Liver (tissue), 9 donors: Measurements from ENCODE around the gene TRIM46. TPM values are rescaled to one million over a fixed set of nuclear protein-coding genes. Genes with fewer than 3 reads are reported as not detected.

ENCODE experiments used
- DNase-seq: peaks from one replicate; pipeline ENCODE4 v3.0.0-alpha.2; 2017; ENCODE audit warnings: low spot score
- H3K27ac ChIP-seq, 2 donors: one replicate each; pipeline ENCODE4 v1.7.0; 2013; ENCODE audit warnings: inconsistent platforms in 2 of 2, low read length in 2 of 2, control low read depth in 1 of 2, low read depth in 1 of 2, mild to moderate bottlenecking in 1 of 2
- H3K27me3 ChIP-seq, 4 donors: one replicate each; pipeline versions ENCODE4 v1.6.1 to v1.7.0; 2013; ENCODE audit warnings: low read length in 3 of 4, inconsistent platforms in 1 of 4, mild to moderate bottlenecking in 1 of 4, moderate library complexity in 1 of 4; ENCODE audit not compliant: control insufficient read depth in 4 of 4, insufficient read depth in 4 of 4
- H3K36me3 ChIP-seq, 4 donors: one replicate each; pipeline versions ENCODE4 v1.6.1 to v1.7.0; 2013; ENCODE audit warnings: low read length in 3 of 4, mild to moderate bottlenecking in 3 of 4, low read depth in 1 of 4, moderate library complexity in 1 of 4; ENCODE audit not compliant: control insufficient read depth in 4 of 4, insufficient read depth in 3 of 4
- H3K4me1 ChIP-seq, 4 donors: one replicate each; pipeline versions ENCODE4 v1.6.1 to v1.7.0; 2013; ENCODE audit warnings: low read length in 3 of 4, mild to moderate bottlenecking in 3 of 4, moderate library complexity in 1 of 4; ENCODE audit not compliant: control insufficient read depth in 4 of 4, insufficient read depth in 4 of 4
- H3K4me3 ChIP-seq, 3 donors: one replicate each; pipeline versions ENCODE4 v1.6.1 to v1.7.0; 2013; ENCODE audit warnings: low read length in 3 of 3, control low read depth in 1 of 3, low read depth in 1 of 3, mild to moderate bottlenecking in 1 of 3
- H3K9ac ChIP-seq, 2 donors: one replicate each; pipeline ENCODE4 v1.7.0; 2013; ENCODE audit warnings: low read length in 2 of 2, mild to moderate bottlenecking in 2 of 2, moderate library complexity in 2 of 2, control low read depth in 1 of 2, low read depth in 1 of 2
- H3K9me3 ChIP-seq, 4 donors: one replicate each; pipeline versions ENCODE4 v1.6.1 to v1.7.0; 2013; ENCODE audit warnings: low read length in 3 of 4; ENCODE audit not compliant: control insufficient read depth in 4 of 4
- ATF3 ChIP-seq: IDR thresholded peaks from 2 replicates; pipeline ENCODE4 v1.6.1; 2016; ENCODE audit warnings: antibody characterized with exemption
- EGR1 ChIP-seq, 2 donors: IDR thresholded peaks; 2 replicates each; pipeline ENCODE4 v1.6.1; 2016 to 2018; ENCODE audit warnings: antibody characterized with exemption in 2 of 2, low read depth in 2 of 2
- FOXA2 ChIP-seq: IDR thresholded peaks from 2 replicates; pipeline ENCODE4 v1.6.1; 2016; ENCODE audit warnings: antibody characterized with exemption
- HNF4A ChIP-seq, 2 donors: conservative IDR thresholded peaks; 2 replicates each; pipeline ENCODE4 v1.6.1; 2016; ENCODE audit warnings: antibody characterized with exemption in 2 of 2, mild to moderate bottlenecking in 2 of 2
- HNF4G ChIP-seq: IDR thresholded peaks from 2 replicates; pipeline ENCODE4 v1.6.1; 2016; ENCODE audit warnings: antibody characterized with exemption
- JUND ChIP-seq, 2 donors: IDR thresholded peaks; 2 replicates each; pipeline ENCODE4 v1.6.1; 2016; ENCODE audit warnings: antibody characterized with exemption in 2 of 2
- MAX ChIP-seq: IDR thresholded peaks from 2 replicates; pipeline ENCODE4 v1.6.1; 2016; ENCODE audit warnings: antibody characterized with exemption
- NR2F2 ChIP-seq: IDR thresholded peaks from 2 replicates; pipeline ENCODE4 v1.6.1; 2016; ENCODE audit warnings: antibody characterized with exemption
- RXRA ChIP-seq, 2 donors: IDR thresholded peaks; 2 replicates each; pipeline ENCODE4 v1.6.1; 2017 to 2018; ENCODE audit warnings: antibody characterized with exemption in 2 of 2, mild to moderate bottlenecking in 1 of 2
- SP1 ChIP-seq: IDR thresholded peaks from 2 replicates; pipeline ENCODE4 v1.6.1; 2018; ENCODE audit warnings: antibody characterized with exemption, mild to moderate bottlenecking
- TAF1 ChIP-seq: conservative IDR thresholded peaks from 2 replicates; pipeline ENCODE4 v1.6.1; 2016; ENCODE audit warnings: antibody characterized with exemption, mild to moderate bottlenecking
- YY1 ChIP-seq: IDR thresholded peaks from 2 replicates; pipeline ENCODE4 v1.6.1; 2016; ENCODE audit warnings: antibody characterized with exemption, mild to moderate bottlenecking
- ZBTB33 ChIP-seq: IDR thresholded peaks from 2 replicates; pipeline ENCODE4 v1.6.1; 2016; ENCODE audit warnings: antibody characterized with exemption
- WGBS: extraction: QIAGEN DNeasy Blood & Tissue Kit; methylation state at CpG from one replicate; pipeline ENCODE4 v1.1.7; 2013; 5-methylcytosine and 5-hydroxymethylcytosine counted together
- polyA plus RNA-seq, 2 donors: library from polyadenylated mRNA; stranded (reverse) in 1 of 2; unstranded in 1 of 2; fragments of 200-250 nt in 1 of 2; fragments of >200 nt in 1 of 2; fragmentation: Nextera tagmentation in 1 of 2; extraction: Ambion mirVana in 1 of 2; gene quantifications; one replicate each; pipeline versions ENCODE4 v1.2.1 to v1.2.3, GENCODE V29; 2013 to 2015
- total RNA-seq, 2 donors: library from RNA; depleted of rRNA; stranded (reverse); fragments of >200 nt; gene quantifications; one replicate each; pipeline ENCODE4 v1.2.3, GENCODE V29; 2014
- TF ChIP-seq, protein P1 (sequence below): fragments of 150-350 bp; IDR thresholded peaks from 2 replicates; pipeline ENCODE4 v1.5.1; 2017; ENCODE audit warnings: improper control_type of control experiment, low read depth, low read length; ENCODE audit not compliant: missing input control
- TF ChIP-seq, protein P2 (sequence below): IDR thresholded peaks from 2 replicates; pipeline ENCODE4 v1.6.1; 2016; ENCODE audit warnings: antibody characterized with exemption, mild to moderate bottlenecking
- donor health status: healthy.
- donor health status: healthy.
- donor health status: healthy.
- donor health status: healthy.
- donor health status: healthy.

The TRIM46 gene
- total and polyA plus RNA-seq, 4 donors = 0.07 to 0.17 (median 0.13) TPM

GRCh38 chr1:155200920-155201319, 27.3 kb downstream of the TRIM46 start:
- Histone ChIP-seq H3K9ac (no peak overlapping the region), H3K4me3 (no peak overlapping the region), H3K27ac (no peak overlapping the region), H3K36me3 (peaks cover 0 to 5% (median 0%) of the 10 kb centered on the region in 4 donors), H3K9me3 (no peaks in the 10 kb centered on the region), H3K4me1 (no peaks in the 10 kb centered on the region), H3K27me3 (no peaks in the 10 kb centered on the region)
- DNase-seq = no peak
- TF ChIP-seq, protein P1, sequence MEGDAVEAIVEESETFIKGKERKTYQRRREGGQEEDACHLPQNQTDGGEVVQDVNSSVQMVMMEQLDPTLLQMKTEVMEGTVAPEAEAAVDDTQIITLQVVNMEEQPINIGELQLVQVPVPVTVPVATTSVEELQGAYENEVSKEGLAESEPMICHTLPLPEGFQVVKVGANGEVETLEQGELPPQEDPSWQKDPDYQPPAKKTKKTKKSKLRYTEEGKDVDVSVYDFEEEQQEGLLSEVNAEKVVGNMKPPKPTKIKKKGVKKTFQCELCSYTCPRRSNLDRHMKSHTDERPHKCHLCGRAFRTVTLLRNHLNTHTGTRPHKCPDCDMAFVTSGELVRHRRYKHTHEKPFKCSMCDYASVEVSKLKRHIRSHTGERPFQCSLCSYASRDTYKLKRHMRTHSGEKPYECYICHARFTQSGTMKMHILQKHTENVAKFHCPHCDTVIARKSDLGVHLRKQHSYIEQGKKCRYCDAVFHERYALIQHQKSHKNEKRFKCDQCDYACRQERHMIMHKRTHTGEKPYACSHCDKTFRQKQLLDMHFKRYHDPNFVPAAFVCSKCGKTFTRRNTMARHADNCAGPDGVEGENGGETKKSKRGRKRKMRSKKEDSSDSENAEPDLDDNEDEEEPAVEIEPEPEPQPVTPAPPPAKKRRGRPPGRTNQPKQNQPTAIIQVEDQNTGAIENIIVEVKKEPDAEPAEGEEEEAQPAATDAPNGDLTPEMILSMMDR = no peak
- TF ChIP-seq JUND (IDR thresholded peaks at IDR 0.05) (no peak), MAX (no peak), SP1 (no peak), EGR1 (IDR thresholded peaks at IDR 0.05; ENCODE audit: low read depth in 2 of 2) (no peak), RXRA (IDR thresholded peaks at IDR 0.05) (no peak), ZBTB33 (no peak), NR2F2 (no peak), HNF4A (conservative IDR thresholded peaks at IDR 0.05) (no peak), FOXA2 (no peak), TAF1 (no peak), YY1 (no peak)
- TF ChIP-seq, protein P2, sequence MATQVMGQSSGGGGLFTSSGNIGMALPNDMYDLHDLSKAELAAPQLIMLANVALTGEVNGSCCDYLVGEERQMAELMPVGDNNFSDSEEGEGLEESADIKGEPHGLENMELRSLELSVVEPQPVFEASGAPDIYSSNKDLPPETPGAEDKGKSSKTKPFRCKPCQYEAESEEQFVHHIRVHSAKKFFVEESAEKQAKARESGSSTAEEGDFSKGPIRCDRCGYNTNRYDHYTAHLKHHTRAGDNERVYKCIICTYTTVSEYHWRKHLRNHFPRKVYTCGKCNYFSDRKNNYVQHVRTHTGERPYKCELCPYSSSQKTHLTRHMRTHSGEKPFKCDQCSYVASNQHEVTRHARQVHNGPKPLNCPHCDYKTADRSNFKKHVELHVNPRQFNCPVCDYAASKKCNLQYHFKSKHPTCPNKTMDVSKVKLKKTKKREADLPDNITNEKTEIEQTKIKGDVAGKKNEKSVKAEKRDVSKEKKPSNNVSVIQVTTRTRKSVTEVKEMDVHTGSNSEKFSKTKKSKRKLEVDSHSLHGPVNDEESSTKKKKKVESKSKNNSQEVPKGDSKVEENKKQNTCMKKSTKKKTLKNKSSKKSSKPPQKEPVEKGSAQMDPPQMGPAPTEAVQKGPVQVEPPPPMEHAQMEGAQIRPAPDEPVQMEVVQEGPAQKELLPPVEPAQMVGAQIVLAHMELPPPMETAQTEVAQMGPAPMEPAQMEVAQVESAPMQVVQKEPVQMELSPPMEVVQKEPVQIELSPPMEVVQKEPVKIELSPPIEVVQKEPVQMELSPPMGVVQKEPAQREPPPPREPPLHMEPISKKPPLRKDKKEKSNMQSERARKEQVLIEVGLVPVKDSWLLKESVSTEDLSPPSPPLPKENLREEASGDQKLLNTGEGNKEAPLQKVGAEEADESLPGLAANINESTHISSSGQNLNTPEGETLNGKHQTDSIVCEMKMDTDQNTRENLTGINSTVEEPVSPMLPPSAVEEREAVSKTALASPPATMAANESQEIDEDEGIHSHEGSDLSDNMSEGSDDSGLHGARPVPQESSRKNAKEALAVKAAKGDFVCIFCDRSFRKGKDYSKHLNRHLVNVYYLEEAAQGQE = no peak
- 93% methylated on average over 5 of the region's 5 CpGs for WGBS

GRCh38 chr1:155202198-155202597, 28.5 kb downstream of the TRIM46 start:
- Histone ChIP-seq H3K27me3 (no peaks in the 10 kb centered on the region), H3K4me3 (no peak overlapping the region), H3K36me3 (no peaks in the 10 kb centered on the region), H3K27ac (no peak overlapping the region), H3K4me1 (peaks cover 0 to 6% (median 3%) of the 10 kb centered on the region in 4 donors), H3K9me3 (no peaks in the 10 kb centered on the region), H3K9ac (no peak overlapping the region)
- 81% methylated on average over 7 of the region's 7 CpGs for WGBS
- no peak for DNase-seq
- no peak for TF ChIP-seq RXRA (IDR thresholded peaks at IDR 0.05)
- no peak for TF ChIP-seq SP1
- TF ChIP-seq HNF4G = no peak
- no peak for TF ChIP-seq ATF3
- no peak for TF ChIP-seq YY1
- TF ChIP-seq NR2F2 = no peak
- no peak for TF ChIP-seq ZBTB33
